Colonic mucosa (tissue), 4 donors: ENCODE data around the gene UBTD1. TPM values are rescaled to one million over a fixed set of nuclear protein-coding genes. Genes with fewer than 3 reads are reported as not detected.
A peak's percentile ranks its signal among the peaks of the same experiment; 100 is the strongest.

ENCODE experiments used
- DNase-seq: peaks from one replicate; pipeline ENCODE4 v3.0.0-alpha.2; 2020
- H3K27ac ChIP-seq: fragments of 200-600 bp; one replicate; pipeline ENCODE4 v1.8.0; 2021
- H3K27me3 ChIP-seq: fragments of 200-600 bp; one replicate; pipeline ENCODE4 v1.8.0; 2021
- H3K36me3 ChIP-seq: fragments of 200-600 bp; one replicate; pipeline ENCODE4 v1.8.0; 2021
- H3K4me1 ChIP-seq: fragments of 200-600 bp; one replicate; pipeline ENCODE4 v1.8.0; 2021; ENCODE audit warnings: mild to moderate bottlenecking
- H3K4me3 ChIP-seq: fragments of 200-600 bp; one replicate; pipeline ENCODE4 v1.8.0; 2021
- H3K9ac ChIP-seq, 2 donors: one replicate each; pipeline ENCODE4 v1.7.0; 2013; ENCODE audit warnings: control low read depth in 2 of 2, low read depth in 2 of 2, low read length in 2 of 2
- H3K9me3 ChIP-seq: fragments of 200-600 bp; one replicate; pipeline ENCODE4 v1.8.0; 2021
- CTCF ChIP-seq: fragments of 200-600 bp; IDR thresholded peaks from one replicate; pipeline ENCODE4 v1.8.0; 2022; ENCODE audit warnings: antibody characterized with exemption, mild to moderate bottlenecking
- intact Hi-C: fragments of 100-400 bp; cut with DNase I; formaldehyde crosslinking; loops from one replicate; pipeline ENCODE4 v1.14.1; 2022
- total RNA-seq, 2 donors: library from RNA; stranded (reverse); fragmentation: NEBNext Ultra II Directional in 1 of 2; extraction: Animal tissue kit (Norgen Biotek cat#: 25700) in 1 of 2; gene quantifications; one replicate each; pipeline ENCODE4 v1.2.1, GENCODE V29; 2021
- donor health status: healthy.
- donor health status: DM: no; HTN: no; CAD: no.
- donor health status: DM: no; HTN: no; CAD: no.

The UBTD1 gene, protein sequence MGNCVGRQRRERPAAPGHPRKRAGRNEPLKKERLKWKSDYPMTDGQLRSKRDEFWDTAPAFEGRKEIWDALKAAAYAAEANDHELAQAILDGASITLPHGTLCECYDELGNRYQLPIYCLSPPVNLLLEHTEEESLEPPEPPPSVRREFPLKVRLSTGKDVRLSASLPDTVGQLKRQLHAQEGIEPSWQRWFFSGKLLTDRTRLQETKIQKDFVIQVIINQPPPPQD
- 1 to 10 TPM; 1.8 to 3.2 TPM for total RNA-seq

DNA sequence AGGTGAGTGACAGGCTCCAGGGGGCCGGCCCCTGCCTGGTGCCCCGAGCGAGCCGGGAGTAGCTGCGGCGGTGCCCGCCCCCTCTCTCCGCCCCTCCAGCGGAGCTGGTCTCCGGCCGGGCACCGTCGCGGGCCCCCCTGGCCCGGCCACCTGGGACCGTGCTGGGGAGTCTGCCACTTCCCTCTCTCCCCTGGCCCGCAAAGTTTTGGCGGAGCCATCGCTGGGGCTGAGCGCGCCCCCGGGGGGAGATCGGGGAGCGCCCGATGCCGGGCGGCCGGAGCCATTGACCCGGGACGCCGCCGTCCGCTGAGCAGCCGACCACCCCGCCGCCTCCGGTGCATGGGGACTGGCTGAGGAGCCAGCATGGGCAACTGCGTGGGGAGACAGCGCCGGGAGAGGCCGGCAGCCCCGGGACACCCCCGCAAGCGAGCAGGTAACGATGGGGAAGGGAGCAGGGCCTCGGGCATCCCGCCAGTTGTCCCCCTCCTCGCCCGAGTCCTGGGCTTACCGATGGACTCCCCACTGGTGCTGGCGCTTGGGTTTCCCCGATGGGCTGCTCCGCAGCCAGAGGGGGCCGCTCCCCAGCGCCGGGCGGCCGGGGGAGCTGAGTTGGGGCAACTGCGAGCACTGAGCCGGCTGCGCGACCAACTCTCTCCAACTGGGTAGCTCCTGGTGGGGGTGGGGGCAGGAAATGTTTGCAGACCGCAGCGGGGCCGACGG is at the start of gene UBTD1:
Gene UBTD1, plus strand, starts transcription at position 84 of the 720 bp plus-strand sequence. Its CDS starts 280 bp downstream, at position 364.
- peak within 1 kb of the TSS; percentile 91 for H3K27ac ChIP-seq
- intact Hi-C loops = no loop called here
- H3K9me3 ChIP-seq = no peaks in the 10 kb centered on the region
- H3K4me1 ChIP-seq = peaks cover 5% of the 10 kb centered on the region
- peak within 1 kb of the TSS; percentile 70 to 96 for H3K9ac ChIP-seq
- H3K27me3 ChIP-seq = no peaks in the 10 kb centered on the region
- no peaks in the 10 kb centered on the region for H3K36me3 ChIP-seq
- TF ChIP-seq CTCF = no peak
- DNase-seq = peak; percentile 49
- H3K4me3 ChIP-seq = peak within 1 kb of the TSS; percentile 96

DNA sequence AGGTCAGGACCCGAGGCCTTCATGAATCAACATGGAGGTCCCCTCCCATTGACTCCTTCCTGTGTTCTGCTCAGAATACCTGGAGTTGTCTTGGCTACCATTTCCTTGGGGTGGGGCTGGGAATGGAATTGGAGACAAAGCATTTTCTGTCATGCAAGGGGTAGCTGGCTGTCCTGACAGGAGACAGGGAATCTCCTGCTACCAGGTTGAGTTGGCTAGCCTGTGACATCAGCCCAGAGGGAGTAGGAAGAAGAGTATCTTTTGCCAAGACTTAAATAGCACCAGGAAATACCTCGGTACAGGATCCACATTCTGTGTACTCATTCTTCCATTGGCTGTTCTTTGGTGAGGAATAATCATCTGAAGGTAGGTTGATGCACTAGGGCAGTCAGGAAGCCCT is 47.9 kb upstream of the UBTD1 start:
- Histone ChIP-seq H3K9ac (no peak overlapping the region), H3K27ac (no peak overlapping the region), H3K36me3 (no peaks in the 10 kb centered on the region), H3K4me1 (peaks cover 6% of the 10 kb centered on the region), H3K9me3 (no peaks in the 10 kb centered on the region), H3K27me3 (no peaks in the 10 kb centered on the region), H3K4me3 (no peak overlapping the region)
- intact Hi-C loops = no loop called here
- DNase-seq = no peak
- TF ChIP-seq CTCF = no peak

DNA sequence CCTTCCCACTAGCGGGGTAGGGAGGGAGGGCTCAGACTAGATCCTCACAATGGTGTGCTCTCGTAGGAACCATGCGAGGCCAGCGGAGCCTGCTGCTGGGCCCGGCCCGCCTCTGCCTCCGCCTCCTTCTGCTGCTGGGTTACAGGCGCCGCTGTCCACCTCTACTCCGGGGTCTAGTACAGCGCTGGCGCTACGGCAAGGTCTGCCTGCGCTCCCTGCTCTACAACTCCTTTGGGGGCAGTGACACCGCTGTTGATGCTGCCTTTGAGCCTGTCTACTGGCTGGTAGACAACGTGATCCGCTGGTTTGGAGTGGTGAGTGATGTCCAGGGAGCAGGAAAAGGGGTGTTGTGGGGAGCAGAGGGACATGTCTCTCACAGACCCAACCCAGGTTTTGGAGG is 47.1 kb upstream of the UBTD1 start:
- Histone ChIP-seq H3K4me1 (peaks cover 6% of the 10 kb centered on the region), H3K27me3 (no peaks in the 10 kb centered on the region), H3K9ac (no peak overlapping the region), H3K27ac (no peak overlapping the region), H3K9me3 (no peaks in the 10 kb centered on the region), H3K4me3 (no peak overlapping the region), H3K36me3 (no peaks in the 10 kb centered on the region)
- no peak for TF ChIP-seq CTCF
- intact Hi-C loops = no loop called here
- no peak for DNase-seq

DNA sequence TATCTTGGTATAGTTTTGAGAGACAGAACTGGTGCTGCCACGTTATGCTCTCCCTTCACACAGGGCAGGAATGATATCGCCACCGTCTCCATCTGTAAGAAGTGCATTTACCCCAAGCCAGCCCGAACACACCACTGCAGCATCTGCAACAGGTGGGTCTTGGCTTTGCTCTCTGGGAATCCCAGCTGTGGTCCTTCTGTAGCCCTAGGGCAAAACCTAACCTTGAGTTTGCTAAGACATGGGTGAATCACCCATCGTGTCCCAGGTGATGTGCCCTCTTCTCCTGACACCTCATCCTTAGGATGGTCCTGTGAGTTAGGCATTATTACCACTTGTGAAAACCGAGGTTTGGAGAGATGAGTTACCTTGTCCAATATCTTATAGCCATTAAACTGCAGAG is 46.4 kb upstream of the UBTD1 start:
- intact Hi-C loops = no loop called here
- no peaks in the 10 kb centered on the region for H3K27me3 ChIP-seq
- no peak overlapping the region for H3K4me3 ChIP-seq
- H3K36me3 ChIP-seq = peaks cover 5% of the 10 kb centered on the region
- H3K27ac ChIP-seq = no peak overlapping the region
- no peak for TF ChIP-seq CTCF
- DNase-seq = no peak
- no peaks in the 10 kb centered on the region for H3K9me3 ChIP-seq
- H3K9ac ChIP-seq = no peak overlapping the region
- H3K4me1 ChIP-seq = no peaks in the 10 kb centered on the region

DNA sequence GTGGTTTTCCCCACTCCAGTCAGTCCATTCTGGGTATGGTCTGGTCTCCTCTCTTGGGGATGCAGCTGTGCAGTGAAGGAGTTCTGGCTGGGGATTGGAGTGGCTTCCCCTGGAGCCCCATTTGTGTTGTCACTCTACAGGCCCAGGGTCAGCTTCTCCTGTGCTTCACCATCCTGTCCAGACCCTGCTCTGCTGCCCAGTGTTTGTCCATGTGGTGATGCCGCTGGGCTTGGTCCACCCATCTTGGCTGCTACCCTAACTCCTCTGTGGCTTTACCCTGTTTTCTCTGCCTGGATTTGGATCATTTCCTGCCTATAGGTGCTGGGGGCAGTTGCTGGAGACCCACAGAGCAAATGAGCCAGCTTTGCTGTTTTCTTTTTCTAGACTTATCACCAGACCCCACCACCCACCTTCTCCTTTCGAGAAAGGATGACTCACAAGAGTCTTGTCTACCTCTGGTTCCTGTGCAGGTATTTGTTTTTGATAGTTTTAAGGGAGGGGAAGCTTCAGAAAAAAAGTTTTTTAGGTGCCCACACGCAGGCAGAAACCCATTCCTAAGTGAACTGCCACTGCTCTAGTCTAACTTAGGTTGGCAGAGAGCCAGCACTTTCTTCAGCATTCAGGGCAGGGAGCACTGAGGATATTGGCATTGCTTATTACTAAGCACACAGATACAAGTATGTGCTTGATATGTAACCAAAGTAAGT is 44.2 kb upstream of the UBTD1 start:
- H3K9ac ChIP-seq = no peak overlapping the region
- no peak for DNase-seq
- H3K27ac ChIP-seq = no peak overlapping the region

More for the DNA sequence above, 44.2 kb upstream of the UBTD1 start:
- Histone ChIP-seq H3K36me3 (peaks cover 22% of the 10 kb centered on the region), H3K4me3 (no peak overlapping the region), H3K4me1 (no peaks in the 10 kb centered on the region), H3K9me3 (no peaks in the 10 kb centered on the region), H3K27me3 (no peaks in the 10 kb centered on the region)
- intact Hi-C loops = no loop called here
- no peak for TF ChIP-seq CTCF
